ENCODE measurements around the gene CLDN19. TPM values are rescaled to one million over a fixed set of nuclear protein-coding genes. Genes with fewer than 3 reads are reported as not detected.

Gene CLDN19
- total and polyA plus RNA-seq, 7 donors, result 0.03 to 0.34 (median 0.14) TPM; not detected in 4

DNA sequence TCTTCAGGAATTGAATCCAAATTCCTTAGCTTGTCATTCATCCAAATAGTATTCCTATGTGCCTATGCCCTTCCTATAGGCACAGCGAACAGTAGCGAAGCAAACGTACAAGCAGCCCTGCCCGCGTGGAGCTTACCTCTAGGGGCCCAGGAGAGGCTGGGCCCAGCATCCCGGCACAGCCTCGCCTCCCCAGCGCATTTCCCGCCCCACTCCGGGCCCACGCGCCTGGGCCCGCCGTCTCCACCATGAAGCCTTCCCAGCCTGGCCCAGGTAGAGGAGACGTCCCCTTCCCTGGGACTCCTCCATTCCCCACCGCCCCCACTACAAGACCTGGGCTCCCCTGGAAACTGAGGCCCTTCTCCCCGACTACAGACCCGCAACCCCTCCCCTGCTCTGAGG lies 44.5 kb upstream of the CLDN19 start:
- intact Hi-C loops (cut with DNase I), result no loop called here
- peak overlapping the region; percentile 61 for H3K4me3 ChIP-seq
- H3K4me1 ChIP-seq, result no peaks in the 10 kb centered on the region
- H3K9me3 ChIP-seq, result no peaks in the 10 kb centered on the region
- H3K27me3 ChIP-seq (ENCODE audit: insufficient read depth in 3 of 3, low read length in 2 of 3), result peaks cover 0 to 11% (median 2%) of the 10 kb centered on the region in 3 donors
- ATAC-seq, result peak in 2 of 4 donors; percentile 22 to 31
- H3K27ac ChIP-seq, result no peak overlapping the region
- 87 to 88% (median 88%) methylated on average over 18 of the region's 18 CpGs for WGBS, 3 donors
- DNase-seq, result no peak
- peaks cover 2 to 34% of the 10 kb centered on the region in 2 donors for H3K36me3 ChIP-seq (ENCODE audit: insufficient read depth in 1 of 2, low read depth in 1 of 2)
- TF ChIP-seq, protein P1, sequence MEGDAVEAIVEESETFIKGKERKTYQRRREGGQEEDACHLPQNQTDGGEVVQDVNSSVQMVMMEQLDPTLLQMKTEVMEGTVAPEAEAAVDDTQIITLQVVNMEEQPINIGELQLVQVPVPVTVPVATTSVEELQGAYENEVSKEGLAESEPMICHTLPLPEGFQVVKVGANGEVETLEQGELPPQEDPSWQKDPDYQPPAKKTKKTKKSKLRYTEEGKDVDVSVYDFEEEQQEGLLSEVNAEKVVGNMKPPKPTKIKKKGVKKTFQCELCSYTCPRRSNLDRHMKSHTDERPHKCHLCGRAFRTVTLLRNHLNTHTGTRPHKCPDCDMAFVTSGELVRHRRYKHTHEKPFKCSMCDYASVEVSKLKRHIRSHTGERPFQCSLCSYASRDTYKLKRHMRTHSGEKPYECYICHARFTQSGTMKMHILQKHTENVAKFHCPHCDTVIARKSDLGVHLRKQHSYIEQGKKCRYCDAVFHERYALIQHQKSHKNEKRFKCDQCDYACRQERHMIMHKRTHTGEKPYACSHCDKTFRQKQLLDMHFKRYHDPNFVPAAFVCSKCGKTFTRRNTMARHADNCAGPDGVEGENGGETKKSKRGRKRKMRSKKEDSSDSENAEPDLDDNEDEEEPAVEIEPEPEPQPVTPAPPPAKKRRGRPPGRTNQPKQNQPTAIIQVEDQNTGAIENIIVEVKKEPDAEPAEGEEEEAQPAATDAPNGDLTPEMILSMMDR (IDR thresholded peaks at IDR 0.05), result no peak

DNA sequence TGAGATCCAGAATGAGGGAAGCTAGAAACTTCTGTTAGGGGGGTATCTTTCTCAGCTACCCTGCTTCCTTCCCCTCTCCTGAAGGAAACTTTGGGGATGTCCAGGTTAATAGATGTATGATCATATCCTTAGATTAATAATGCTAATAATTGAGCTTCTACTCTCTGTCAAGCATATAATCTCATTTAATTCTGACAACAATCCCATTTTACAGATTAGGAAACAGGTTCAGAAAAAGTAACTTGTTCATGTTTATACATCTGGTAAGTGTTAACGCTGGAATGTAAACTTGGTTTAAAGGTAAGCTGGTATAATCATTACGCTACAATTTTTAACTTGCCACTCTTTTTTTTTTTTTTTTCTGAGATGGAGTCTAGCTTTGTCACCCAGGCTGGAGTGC lies 43.1 kb upstream of the CLDN19 start:
- TF ChIP-seq, protein P1 (IDR thresholded peaks at IDR 0.05), result no peak
- WGBS, 3 donors, result 96 to 100% (median 98%) methylated on average over 2 of the region's 2 CpGs

DNA sequence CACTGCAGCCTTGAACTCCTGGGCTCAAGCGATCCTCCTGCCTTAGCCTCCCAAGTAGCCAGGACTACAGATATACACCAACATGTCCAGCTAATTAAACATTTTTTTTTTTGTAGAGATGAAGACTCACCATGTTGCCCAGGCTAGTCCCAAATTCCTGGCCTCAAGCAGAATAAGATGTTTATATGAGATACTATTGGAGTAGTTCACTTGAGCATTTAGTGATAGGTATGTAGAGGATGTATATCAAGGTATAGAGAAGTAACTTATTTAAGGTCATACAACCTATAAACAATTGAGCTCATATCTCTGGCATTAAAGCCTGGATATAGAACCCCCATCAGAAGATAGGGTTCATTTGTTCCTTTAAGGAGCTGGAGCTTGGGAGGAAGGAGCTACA lies 40.1 kb upstream of the CLDN19 start:
- Histone ChIP-seq H3K9me3 (no peaks in the 10 kb centered on the region), H3K4me3 (no peak overlapping the region), H3K27ac (no peak overlapping the region), H3K27me3 (ENCODE audit: insufficient read depth in 3 of 3, low read length in 2 of 3) (peaks cover 0 to 2% (median 0%) of the 10 kb centered on the region in 3 donors), H3K36me3 (ENCODE audit: insufficient read depth in 1 of 2, low read depth in 1 of 2) (peaks cover 8 to 75% of the 10 kb centered on the region in 2 donors), H3K4me1 (no peaks in the 10 kb centered on the region)
- ATAC-seq (no peak), DNase-seq (no peak)
- 92 to 100% (median 98%) methylated on average over 1 of the region's 1 CpG for WGBS, 3 donors
- TF ChIP-seq, protein P1 (IDR thresholded peaks at IDR 0.05), result no peak
- intact Hi-C loops (cut with DNase I), result no loop called here

More for the DNA sequence above, 43.1 kb upstream of the CLDN19 start:
- ATAC-seq (no peak), DNase-seq (no peak)
- H3K27me3 ChIP-seq (ENCODE audit: insufficient read depth in 3 of 3, low read length in 2 of 3), result peaks cover 0 to 11% (median 2%) of the 10 kb centered on the region in 3 donors
- no peak overlapping the region for H3K27ac ChIP-seq
- intact Hi-C loops (cut with DNase I), result no loop called here
- no peaks in the 10 kb centered on the region for H3K4me1 ChIP-seq
- H3K9me3 ChIP-seq, result no peaks in the 10 kb centered on the region
- H3K36me3 ChIP-seq (ENCODE audit: insufficient read depth in 1 of 2, low read depth in 1 of 2), result peaks cover 2 to 47% of the 10 kb centered on the region in 2 donors
- H3K4me3 ChIP-seq, result no peak overlapping the region

DNA sequence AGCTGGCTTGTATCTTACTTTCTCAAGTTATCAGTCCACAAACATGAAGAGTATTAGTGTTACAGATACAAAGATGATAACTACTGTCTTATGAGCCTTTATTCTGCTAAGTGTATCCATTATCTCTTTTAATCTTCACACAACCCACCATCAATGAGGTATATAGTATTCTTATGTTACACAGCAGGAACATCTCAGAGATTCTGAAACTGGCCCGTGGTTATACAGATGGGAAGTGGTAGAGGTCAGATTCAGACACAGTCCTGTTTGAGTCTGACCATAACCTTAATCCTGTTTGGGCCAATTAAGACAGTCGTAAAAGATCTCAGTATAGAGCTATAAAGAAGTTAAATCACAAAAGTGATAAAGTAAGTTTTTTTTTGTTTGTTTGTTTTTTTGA lies 39.7 kb upstream of the CLDN19 start:
- Histone ChIP-seq H3K27ac (no peak overlapping the region), H3K36me3 (ENCODE audit: insufficient read depth in 1 of 2, low read depth in 1 of 2) (peaks cover 9 to 80% of the 10 kb centered on the region in 2 donors), H3K9me3 (no peaks in the 10 kb centered on the region), H3K27me3 (ENCODE audit: insufficient read depth in 3 of 3, low read length in 2 of 3) (peaks cover 0 to 2% (median 0%) of the 10 kb centered on the region in 3 donors), H3K4me3 (no peak overlapping the region), H3K4me1 (no peaks in the 10 kb centered on the region)
- ATAC-seq, result no peak
- TF ChIP-seq, protein P1 (IDR thresholded peaks at IDR 0.05), result no peak
- no peak for DNase-seq
- intact Hi-C loops (cut with DNase I), result loop anchor here (5.0 to 10.0 kb wide), 2 partner anchors 135 to 293 kb away; no protein-coding TSS in a partner anchor
- WGBS, 3 donors, result 86 to 93% (median 87%) methylated on average over 2 of the region's 2 CpGs

DNA sequence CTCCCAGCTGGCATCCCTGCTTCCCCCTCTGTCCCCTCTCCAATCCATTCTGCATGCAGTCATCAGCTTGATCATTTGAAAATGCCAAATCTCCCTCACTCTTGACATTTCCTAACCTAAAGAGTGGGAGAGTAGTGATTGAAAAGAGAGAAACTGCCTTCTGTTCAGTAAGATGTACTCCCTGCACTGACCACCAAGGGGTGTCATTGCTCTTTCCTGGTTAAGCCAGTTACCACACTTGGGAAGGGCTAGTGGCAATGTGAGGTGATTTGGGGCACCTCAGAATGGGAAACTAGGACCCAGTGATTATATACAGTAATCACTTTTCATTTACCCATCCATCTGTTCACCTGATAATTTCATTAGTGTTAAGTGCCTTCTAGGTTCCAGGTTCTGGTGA lies 37.8 kb upstream of the CLDN19 start:
- Histone ChIP-seq H3K9me3 (no peaks in the 10 kb centered on the region), H3K27ac (no peak overlapping the region), H3K4me1 (no peaks in the 10 kb centered on the region), H3K4me3 (no peak overlapping the region), H3K27me3 (ENCODE audit: insufficient read depth in 3 of 3, low read length in 2 of 3) (no peaks in the 10 kb centered on the region), H3K36me3 (ENCODE audit: insufficient read depth in 1 of 2, low read depth in 1 of 2) (peaks cover 11 to 92% of the 10 kb centered on the region in 2 donors)
- ATAC-seq (peak in 2 of 4 donors; percentile 63 to 71), DNase-seq (no peak)
- intact Hi-C loops (cut with DNase I), result loop anchor here (1.0 to 10.0 kb wide), 3 partner anchors 137 to 295 kb away; no protein-coding TSS in a partner anchor
- TF ChIP-seq, protein P1 (IDR thresholded peaks at IDR 0.05), result peak; percentile 59
